Tibial artery (tissue), 4 donors: Measurements from ENCODE around the gene SGCE.

Experiments
- DNase-seq, 2 donors: peaks; one replicate each; pipeline ENCODE4 v3.0.0-alpha.2; 2019
- H3K27ac ChIP-seq, 2 donors: fragments of 200-600 bp; sonication (generic) in 1 of 2; 1 replicate in 1 of 2; 2 replicates in 1 of 2; pipeline ENCODE4 v1.5.1; 2018 to 2019; ENCODE audit warnings: mild to moderate bottlenecking in 1 of 2
- H3K27me3 ChIP-seq, 2 donors: fragments of 200-600 bp; sonication (generic) in 1 of 2; one replicate each; pipeline versions ENCODE4 v1.5.1 to v1.6.0; 2016 to 2019
- H3K36me3 ChIP-seq, 3 donors: fragments of 200-600 bp; sonication (generic) in 2 of 3; one replicate each; pipeline ENCODE4 v1.5.1; 2016 to 2019; ENCODE audit warnings: mild to moderate bottlenecking in 2 of 3
- H3K4me1 ChIP-seq, 4 donors: fragments of 200-600 bp; sonication (generic) in 2 of 4; 1 replicate in 3 of 4; 2 replicates in 1 of 4; pipeline ENCODE4 v1.5.1; 2016 to 2019
- H3K4me3 ChIP-seq, 2 donors: fragments of 200-600 bp; sonication (generic) in 1 of 2; 1 replicate in 1 of 2; 2 replicates in 1 of 2; pipeline ENCODE4 v1.5.1; 2018 to 2019; ENCODE audit warnings: mild to moderate bottlenecking in 2 of 2
- H3K9me3 ChIP-seq, 3 donors: fragments of 200-600 bp; sonication (generic) in 1 of 3; one replicate each; pipeline ENCODE4 v1.5.1; 2016 to 2019
- CTCF ChIP-seq, 2 experiments: fragments of 200-600 bp in 1 of 2; fragments of 450-650 bp in 1 of 2; IDR thresholded peaks; one replicate each; pipeline ENCODE4 v1.5.1; 2017 to 2019; ENCODE audit warnings: antibody characterized with exemption in 2 of 2, mild to moderate bottlenecking in 1 of 2, moderate library complexity in 1 of 2
- intact Hi-C: fragments of 100-400 bp; cut with DNase I; formaldehyde crosslinking; loops from one replicate; pipeline ENCODE4 v1.15.0; 2023; ENCODE audit warnings: low total_unique reads

SGCE gene

GRCh38 chr7:94650147-94651051 lies 5.5 kb downstream of the SGCE start:
- intact Hi-C loops = no loop called here
- H3K9me3 ChIP-seq = no peaks in the 10 kb centered on the region
- no peak overlapping the region for H3K27ac ChIP-seq
- TF ChIP-seq CTCF (IDR thresholded peaks at IDR 0.05) = no peak
- no peaks in the 10 kb centered on the region for H3K36me3 ChIP-seq
- H3K27me3 ChIP-seq = no peaks in the 10 kb centered on the region
- peaks cover 0 to 23% (median 5%) of the 10 kb centered on the region in 4 donors for H3K4me1 ChIP-seq
- no peak for DNase-seq
- H3K4me3 ChIP-seq = no peak overlapping the region

GRCh38 chr7:94649450-94649849 lies 6.5 kb downstream of the SGCE start:
- no peak for TF ChIP-seq CTCF (IDR thresholded peaks at IDR 0.05)
- Histone ChIP-seq H3K27ac (no peak overlapping the region), H3K4me3 (no peak overlapping the region), H3K27me3 (no peaks in the 10 kb centered on the region), H3K36me3 (no peaks in the 10 kb centered on the region), H3K9me3 (no peaks in the 10 kb centered on the region), H3K4me1 (peaks cover 0 to 18% (median 2%) of the 10 kb centered on the region in 4 donors)
- no peak for DNase-seq
- intact Hi-C loops = no loop called here

- no peak for TF ChIP-seq CTCF (IDR thresholded peaks at IDR 0.05)
- Histone ChIP-seq H3K4me3 (no peak overlapping the region), H3K9me3 (no peaks in the 10 kb centered on the region), H3K27ac (no peak overlapping the region), H3K27me3 (no peaks in the 10 kb centered on the region), H3K4me1 (peaks cover 0 to 12% (median 0%) of the 10 kb centered on the region in 4 donors), H3K36me3 (no peaks in the 10 kb centered on the region)
- DNase-seq = no peak
- intact Hi-C loops = no loop called here
Observed at GRCh38 chr7:94648731-94649130, 7.2 kb downstream of the SGCE start.

GRCh38 chr7:94647295-94647694 lies 8.6 kb downstream of the SGCE start:
- no peak overlapping the region for H3K27ac ChIP-seq
- no peak for TF ChIP-seq CTCF (IDR thresholded peaks at IDR 0.05)
- DNase-seq = no peak
- H3K36me3 ChIP-seq = no peaks in the 10 kb centered on the region
- intact Hi-C loops = no loop called here
- H3K9me3 ChIP-seq = no peaks in the 10 kb centered on the region
- H3K4me1 ChIP-seq = peaks cover 0 to 12% (median 0%) of the 10 kb centered on the region in 4 donors
- no peak overlapping the region for H3K4me3 ChIP-seq
- H3K27me3 ChIP-seq = no peaks in the 10 kb centered on the region

GRCh38 chr7:94643771-94644545 lies 12.0 kb downstream of the SGCE start:
- intact Hi-C loops = no loop called here
- no peaks in the 10 kb centered on the region for H3K36me3 ChIP-seq
- TF ChIP-seq CTCF (IDR thresholded peaks at IDR 0.05) = no peak
- no peaks in the 10 kb centered on the region for H3K4me1 ChIP-seq
- H3K4me3 ChIP-seq = no peak overlapping the region
- no peak overlapping the region for H3K27ac ChIP-seq
- no peak for DNase-seq
- H3K27me3 ChIP-seq = no peaks in the 10 kb centered on the region
- H3K9me3 ChIP-seq = no peaks in the 10 kb centered on the region
